HFFc6 (cell line): ENCODE results near the gene LILRA2. TPM values are rescaled to one million over a fixed set of nuclear protein-coding genes. Genes with fewer than 3 reads are reported as not detected.

Experiments
- DNase-seq: peaks from one replicate; pipeline ENCODE4 v3.0.0-alpha.2; 2018
- H3K27ac Mint-ChIP-seq: 2 replicates; pipeline ENCODE4 v1.8.0; 2020; ENCODE audit warnings: mild to moderate bottlenecking, mixed read lengths
- H3K27me3 Mint-ChIP-seq: 2 replicates; pipeline ENCODE4 v1.8.0; 2021; ENCODE audit warnings: mild to moderate bottlenecking, moderate library complexity, mixed read lengths; ENCODE audit not compliant: insufficient read depth
- H3K36me3 Mint-ChIP-seq: 2 replicates; pipeline ENCODE4 v1.8.0; 2021; ENCODE audit warnings: low read depth, mixed read lengths
- H3K4me1 Mint-ChIP-seq: 2 replicates; pipeline ENCODE4 v1.8.0; 2020; ENCODE audit warnings: low read depth, mixed read lengths
- H3K4me3 Mint-ChIP-seq: 2 replicates; pipeline ENCODE4 v1.8.0; 2020; ENCODE audit warnings: mild to moderate bottlenecking, moderate library complexity, mixed read lengths
- H3K9me3 Mint-ChIP-seq: 2 replicates; pipeline ENCODE4 v1.8.0; 2020; ENCODE audit warnings: mild to moderate bottlenecking, mixed read lengths
- total RNA-seq, 6 experiments: library from RNA; stranded (reverse); fragmentation: NEBNext Ultra II Directional; extraction: Animal tissue kit (Norgen Biotek cat#: 25700); gene quantifications; 2 replicates in 1 of 6; 3 replicates in 5 of 6; pipeline ENCODE4 v1.2.3, GENCODE V29; 2021
- TF ChIP-seq, protein P1 (sequence below): fragments of 200-600 bp; sonication (generic); IDR thresholded peaks from 2 replicates; pipeline ENCODE4 v1.5.0; 2021; ENCODE audit warnings: antibody characterized with exemption, mild to moderate bottlenecking

The LILRA2 gene
- total RNA-seq, 6 experiments from 2014 or later: not detected

DNA sequence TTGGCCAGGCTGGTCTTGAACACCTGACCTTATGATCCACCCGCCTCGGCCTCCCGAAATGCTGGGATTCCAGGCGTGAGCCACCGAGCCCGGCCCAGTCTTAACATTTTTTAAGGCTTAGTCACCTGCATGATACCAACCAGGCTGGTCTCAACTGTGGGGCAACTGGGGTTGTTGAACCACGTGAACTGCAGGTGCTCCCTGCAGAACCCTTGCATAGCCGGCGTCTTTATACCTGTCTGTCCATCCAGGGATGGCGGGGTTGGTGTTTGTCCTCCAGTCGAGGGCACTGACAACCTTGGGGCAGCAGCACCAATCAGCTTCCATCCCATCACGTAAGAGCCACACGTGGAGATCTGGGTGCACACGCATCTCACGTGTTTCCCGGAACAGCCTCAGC is 24.8 kb upstream of the LILRA2 start:
- TF ChIP-seq, protein P1, sequence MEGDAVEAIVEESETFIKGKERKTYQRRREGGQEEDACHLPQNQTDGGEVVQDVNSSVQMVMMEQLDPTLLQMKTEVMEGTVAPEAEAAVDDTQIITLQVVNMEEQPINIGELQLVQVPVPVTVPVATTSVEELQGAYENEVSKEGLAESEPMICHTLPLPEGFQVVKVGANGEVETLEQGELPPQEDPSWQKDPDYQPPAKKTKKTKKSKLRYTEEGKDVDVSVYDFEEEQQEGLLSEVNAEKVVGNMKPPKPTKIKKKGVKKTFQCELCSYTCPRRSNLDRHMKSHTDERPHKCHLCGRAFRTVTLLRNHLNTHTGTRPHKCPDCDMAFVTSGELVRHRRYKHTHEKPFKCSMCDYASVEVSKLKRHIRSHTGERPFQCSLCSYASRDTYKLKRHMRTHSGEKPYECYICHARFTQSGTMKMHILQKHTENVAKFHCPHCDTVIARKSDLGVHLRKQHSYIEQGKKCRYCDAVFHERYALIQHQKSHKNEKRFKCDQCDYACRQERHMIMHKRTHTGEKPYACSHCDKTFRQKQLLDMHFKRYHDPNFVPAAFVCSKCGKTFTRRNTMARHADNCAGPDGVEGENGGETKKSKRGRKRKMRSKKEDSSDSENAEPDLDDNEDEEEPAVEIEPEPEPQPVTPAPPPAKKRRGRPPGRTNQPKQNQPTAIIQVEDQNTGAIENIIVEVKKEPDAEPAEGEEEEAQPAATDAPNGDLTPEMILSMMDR: no peak
- Mint-ChIP-seq H3K36me3 (peaks cover 8% of the 10 kb centered on the region), H3K27ac (no peak overlapping the region), H3K27me3 (no peaks in the 10 kb centered on the region), H3K4me1 (no peaks in the 10 kb centered on the region), H3K9me3 (peaks cover 68% of the 10 kb centered on the region), H3K4me3 (no peak overlapping the region)
- no peak for DNase-seq

DNA sequence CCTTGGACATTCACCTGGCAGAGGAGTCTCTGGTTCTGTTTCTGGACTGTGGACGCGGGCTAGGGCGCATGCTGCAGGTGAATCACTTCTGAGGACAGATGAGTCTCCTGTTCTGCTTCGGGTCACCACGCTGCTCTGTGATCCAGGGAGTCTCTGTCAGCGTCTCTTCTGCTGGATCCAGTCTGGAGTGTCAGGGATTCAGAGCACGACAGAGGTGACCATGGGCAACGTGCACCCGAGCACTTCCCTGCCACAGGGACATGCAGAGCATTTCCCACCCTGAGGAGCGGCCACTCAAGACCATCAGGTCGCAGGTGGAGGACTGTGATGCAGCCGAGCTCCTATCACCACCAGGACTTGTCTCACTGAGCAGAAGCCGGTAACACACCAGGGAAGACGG is 24.4 kb upstream of the LILRA2 start:
- Mint-ChIP-seq H3K9me3 (peaks cover 67% of the 10 kb centered on the region), H3K4me3 (no peak overlapping the region), H3K36me3 (peaks cover 8% of the 10 kb centered on the region), H3K4me1 (no peaks in the 10 kb centered on the region), H3K27me3 (no peaks in the 10 kb centered on the region), H3K27ac (no peak overlapping the region)
- TF ChIP-seq, protein P1: no peak
- no peak for DNase-seq

DNA sequence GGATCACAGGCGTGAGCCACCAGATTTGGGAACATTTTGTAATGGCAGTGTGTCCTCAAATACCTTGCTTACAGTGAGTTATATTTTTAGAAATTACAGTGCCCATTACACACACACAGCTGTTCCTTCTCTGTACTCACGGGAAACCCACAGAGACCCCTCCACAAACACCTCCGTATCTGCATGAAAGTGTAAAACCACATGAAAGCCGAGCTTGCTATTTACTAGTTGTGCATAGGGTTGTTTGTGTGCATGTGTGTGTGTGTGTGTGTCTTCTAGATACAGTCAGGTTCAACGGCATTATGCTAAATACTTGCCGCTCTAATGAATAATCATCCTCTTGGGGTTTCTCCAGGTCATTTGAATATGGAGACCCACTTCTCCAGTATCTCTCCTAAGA is 22.3 kb upstream of the LILRA2 start:
- Mint-ChIP-seq H3K4me1 (no peaks in the 10 kb centered on the region), H3K9me3 (peaks cover 59% of the 10 kb centered on the region), H3K27ac (no peak overlapping the region), H3K27me3 (no peaks in the 10 kb centered on the region), H3K4me3 (no peak overlapping the region), H3K36me3 (peaks cover 12% of the 10 kb centered on the region)
- TF ChIP-seq, protein P1: no peak
- no peak for DNase-seq

DNA sequence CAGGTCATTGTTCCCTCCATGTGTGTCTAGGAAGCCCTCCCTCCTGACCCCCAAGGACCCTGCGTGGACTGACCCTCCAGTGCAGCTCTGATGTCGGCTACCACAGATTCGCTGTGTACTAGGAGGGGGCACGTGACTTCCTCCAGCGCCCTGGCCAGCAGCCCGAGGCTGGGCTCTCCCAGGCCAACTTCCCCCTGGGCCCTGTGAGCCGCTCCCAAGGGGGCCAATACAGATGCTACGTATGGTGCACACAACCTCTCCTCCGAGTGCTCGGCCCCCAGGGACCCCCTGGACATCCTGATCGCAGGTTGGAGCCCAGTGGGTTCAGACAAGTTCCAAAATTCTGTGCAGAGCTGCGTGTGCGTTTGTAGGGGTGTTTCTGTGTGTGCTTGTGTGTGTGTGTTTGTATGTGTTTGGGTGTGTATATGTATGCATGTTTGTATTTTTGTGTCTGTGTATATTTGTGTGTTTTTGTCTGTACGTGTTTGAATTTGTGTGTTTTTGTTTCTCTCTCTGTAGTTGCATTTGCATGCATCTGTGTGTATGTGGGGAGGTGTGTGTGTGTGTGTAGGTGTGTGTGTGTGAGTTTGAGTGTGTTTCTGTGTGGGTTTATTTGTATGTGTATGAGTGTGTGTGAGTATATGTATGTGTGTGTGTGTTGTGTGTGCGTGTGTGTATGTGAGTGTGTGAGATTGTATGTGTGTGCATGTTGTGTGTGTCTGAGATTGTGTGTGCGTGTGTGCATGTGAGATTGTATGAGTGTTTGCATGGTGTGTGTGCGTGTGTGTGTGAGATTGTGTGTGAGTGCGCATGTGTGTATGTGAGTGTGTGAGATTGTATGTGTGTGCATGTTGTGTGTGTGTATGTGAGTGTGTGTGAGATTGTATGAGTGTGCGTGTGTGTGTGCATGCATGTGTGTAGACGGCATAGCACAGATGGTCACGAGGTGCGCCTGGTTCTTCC is 21.4 kb upstream of the LILRA2 start:
- Mint-ChIP-seq H3K36me3 (peaks cover 12% of the 10 kb centered on the region), H3K9me3 (peaks cover 54% of the 10 kb centered on the region), H3K27me3 (no peaks in the 10 kb centered on the region), H3K4me3 (no peak overlapping the region), H3K27ac (no peak overlapping the region), H3K4me1 (no peaks in the 10 kb centered on the region)
- TF ChIP-seq, protein P1: no peak
- DNase-seq: no peak

DNA sequence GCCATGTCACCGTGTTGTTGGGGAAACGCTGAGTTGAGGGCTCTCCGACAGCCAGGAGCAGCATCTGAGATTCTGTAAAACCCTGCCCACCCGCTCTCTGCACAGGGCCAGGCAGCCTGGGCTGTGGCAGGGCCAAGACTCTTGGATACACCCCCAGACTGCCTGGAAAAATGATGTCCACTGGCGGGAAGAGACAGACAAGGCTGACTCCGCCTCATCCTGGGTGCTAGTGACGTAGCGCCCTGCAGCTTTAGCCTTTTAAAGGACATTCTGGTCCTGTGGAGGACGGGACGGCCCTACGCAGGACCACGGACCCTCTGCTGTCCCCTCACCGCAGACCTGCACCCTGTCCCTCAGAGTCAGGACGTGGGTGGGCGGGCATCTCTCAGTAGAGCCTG is 20.7 kb upstream of the LILRA2 start:
- no peak for DNase-seq
- H3K4me1 Mint-ChIP-seq: no peaks in the 10 kb centered on the region
- H3K9me3 Mint-ChIP-seq: peaks cover 51% of the 10 kb centered on the region
- H3K27ac Mint-ChIP-seq: no peak overlapping the region
- H3K36me3 Mint-ChIP-seq: peaks cover 12% of the 10 kb centered on the region
- H3K27me3 Mint-ChIP-seq: no peaks in the 10 kb centered on the region
- TF ChIP-seq, protein P1: no peak
- no peak overlapping the region for H3K4me3 Mint-ChIP-seq
